GM21737 (cell line): ENCODE measurements around the gene SIDT1.

Source experiments
- ATAC-seq: cut with Tn5 transposase; IDR thresholded peaks from one replicate; pipeline ENCODE4 v1.9.1; 2021; ENCODE audit warnings: mild to moderate bottlenecking, moderate library complexity; ENCODE audit not compliant: unreplicated experiment

The SIDT1 gene

GRCh38 chr3:113676261-113676660 is 143.9 kb downstream of the SIDT1 start:
- ATAC-seq = no peak

GRCh38 chr3:113677737-113678136 is 145.4 kb downstream of the SIDT1 start:
- no peak for ATAC-seq

GRCh38 chr3:113678773-113679172 is 146.4 kb downstream of the SIDT1 start:
- no peak for ATAC-seq
